Hepatocyte (in vitro differentiated cells): ENCODE data around the gene PCDHB4. TPM values are rescaled to one million over a fixed set of nuclear protein-coding genes. Genes with fewer than 3 reads are reported as not detected.
"Not testable (repeated sequence)": the region's sequence is repeated elsewhere in the genome, so short reads cannot be mapped to it uniquely, and the experiment has no call there.

Experiments used
- DNase-seq: peaks from one replicate; pipeline ENCODE4 v3.0.0-alpha.2; 2016; ENCODE audit warnings: low spot score
- H2AFZ ChIP-seq: fragments of 200-600 bp; sonication (generic); 2 replicates; pipeline ENCODE4 v1.6.0; 2016; ENCODE audit warnings: antibody characterized with exemption, mild to moderate bottlenecking
- H3K27ac ChIP-seq: fragments of 200-600 bp; sonication (generic); 2 replicates; pipeline ENCODE4 v1.5.1; 2016; ENCODE audit warnings: mild to moderate bottlenecking
- H3K27me3 ChIP-seq: fragments of 200-600 bp; sonication (generic); 2 replicates; pipeline ENCODE4 v1.6.1; 2016
- H3K36me3 ChIP-seq: fragments of 200-600 bp; sonication (generic); replicated peaks from 2 replicates; pipeline ENCODE4 v1.5.1; 2016; ENCODE audit warnings: low read depth; ENCODE audit not compliant: insufficient read depth
- H3K4me1 ChIP-seq: fragments of 200-600 bp; sonication (generic); 2 replicates; pipeline ENCODE4 v1.5.1; 2016; ENCODE audit warnings: mild to moderate bottlenecking, moderate library complexity; ENCODE audit not compliant: insufficient read depth
- H3K4me2 ChIP-seq: fragments of 200-600 bp; sonication (generic); 2 replicates; pipeline ENCODE4 v1.6.0; 2016
- H3K4me3 ChIP-seq: fragments of 200-600 bp; sonication (generic); 2 replicates; pipeline ENCODE4 v1.5.1; 2016; ENCODE audit warnings: mild to moderate bottlenecking
- H3K79me2 ChIP-seq: fragments of 200-600 bp; sonication (generic); 2 replicates; pipeline ENCODE4 v1.6.0; 2017; ENCODE audit warnings: mild to moderate bottlenecking
- H3K9me2 ChIP-seq: fragments of 200-600 bp; sonication (generic); replicated peaks from 2 replicates; pipeline ENCODE4 v1.6.0; 2017; ENCODE audit warnings: mild to moderate bottlenecking; ENCODE audit not compliant: insufficient read depth
- H3K9me3 ChIP-seq: fragments of 200-600 bp; sonication (generic); 2 replicates; pipeline ENCODE4 v1.5.1; 2016; ENCODE audit warnings: low read depth, mild to moderate bottlenecking
- H4K20me1 ChIP-seq: fragments of 200-600 bp; sonication (generic); 2 replicates; pipeline ENCODE4 v1.6.0; 2016; ENCODE audit warnings: mild to moderate bottlenecking; ENCODE audit not compliant: insufficient read depth, poor library complexity, severe bottlenecking
- CTCF ChIP-seq: fragments of 200-600 bp; sonication (generic); IDR thresholded peaks from 2 replicates; pipeline ENCODE4 v1.5.1; 2016; ENCODE audit warnings: antibody characterized with exemption, mild to moderate bottlenecking; ENCODE audit not compliant: poor library complexity
- EZH2 ChIP-seq: fragments of 200-600 bp; sonication (generic); IDR thresholded peaks from 2 replicates; pipeline ENCODE4 v1.6.1; 2016; ENCODE audit warnings: antibody characterized with exemption, mild to moderate bottlenecking, borderline replicate concordance
- EZH2phosphoT487 ChIP-seq: fragments of 200-600 bp; sonication (generic); IDR thresholded peaks from one replicate; pipeline ENCODE4 v1.6.1; 2018; ENCODE audit warnings: antibody characterized with exemption, mild to moderate bottlenecking, low read depth, moderate library complexity; ENCODE audit not compliant: unreplicated experiment, severe bottlenecking
- WGBS: methylation state at CpG from one replicate; pipeline ENCODE4 v1.1.6; 2016; ENCODE audit warnings: low lambda C conversion rate; ENCODE audit errors: missing lambda C conversion rate; 5-methylcytosine and 5-hydroxymethylcytosine counted together
- polyA plus RNA-seq: library from polyadenylated mRNA; unstranded; fragments of >200 nt; fragmentation: Nextera tagmentation; extraction: Ambion mirVana; gene quantifications from 2 replicates; pipeline ENCODE4 v1.2.1, GENCODE V29; 2016
- total RNA-seq: library from RNA; depleted of rRNA; stranded (reverse); fragments of >200 nt; gene quantifications from 2 replicates; pipeline ENCODE4 v1.2.3, GENCODE V29; 2014

The PCDHB4 gene
- total and polyA plus RNA-seq, 2 experiments from 2014 or later: 0.29 to 2.5 TPM

- H3K79me2 ChIP-seq: no peaks in the 10 kb centered on the region
- no peaks in the 10 kb centered on the region for H4K20me1 ChIP-seq
- WGBS: 83% methylated on average over 18 of the region's 18 CpGs
- no peaks in the 10 kb centered on the region for H3K9me2 ChIP-seq
- DNase-seq: no peak
- H3K4me2 ChIP-seq: no peak within 1 kb of the TSS
- H2AFZ ChIP-seq: no peak within 1 kb of the TSS
- H3K4me1 ChIP-seq: no peaks in the 10 kb centered on the region
- H3K4me3 ChIP-seq: no peak within 1 kb of the TSS
- H3K27ac ChIP-seq: no peak within 1 kb of the TSS
- no peaks in the 10 kb centered on the region for H3K36me3 ChIP-seq
- H3K9me3 ChIP-seq: peaks cover 16% of the 10 kb centered on the region
- H3K27me3 ChIP-seq: no peaks in the 10 kb centered on the region
- no peak for TF ChIP-seq CTCF
- TF ChIP-seq EZH2: no peak
- no peak for TF ChIP-seq EZH2phosphoT487
Measured at GRCh38 chr5:141149812-141150211, 28.2 kb downstream of the PCDHB4 start, which contains the start of gene PCDHB6. PCDHB6 (plus strand) TSS chr5:141150057; CDS start chr5:141150258, 201 bp downstream.

- no peaks in the 10 kb centered on the region for H3K36me3 ChIP-seq
- no peaks in the 10 kb centered on the region for H4K20me1 ChIP-seq
- no peak overlapping the region for H3K4me2 ChIP-seq
- TF ChIP-seq EZH2: no peak
- no peak for TF ChIP-seq CTCF
- no peak for TF ChIP-seq EZH2phosphoT487
- H2AFZ ChIP-seq: no peak overlapping the region
- no peaks in the 10 kb centered on the region for H3K9me2 ChIP-seq
- H3K79me2 ChIP-seq: no peaks in the 10 kb centered on the region
- no peaks in the 10 kb centered on the region for H3K4me1 ChIP-seq
- peaks cover 14% of the 10 kb centered on the region for H3K9me3 ChIP-seq
- no peak overlapping the region for H3K27ac ChIP-seq
- DNase-seq: no peak
- no peaks in the 10 kb centered on the region for H3K27me3 ChIP-seq
- 96% methylated on average over 33 of the region's 33 CpGs for WGBS
- H3K4me3 ChIP-seq: no peak overlapping the region
Measured at GRCh38 chr5:141150224-141150992, 28.8 kb downstream of the PCDHB4 start.

DNA sequence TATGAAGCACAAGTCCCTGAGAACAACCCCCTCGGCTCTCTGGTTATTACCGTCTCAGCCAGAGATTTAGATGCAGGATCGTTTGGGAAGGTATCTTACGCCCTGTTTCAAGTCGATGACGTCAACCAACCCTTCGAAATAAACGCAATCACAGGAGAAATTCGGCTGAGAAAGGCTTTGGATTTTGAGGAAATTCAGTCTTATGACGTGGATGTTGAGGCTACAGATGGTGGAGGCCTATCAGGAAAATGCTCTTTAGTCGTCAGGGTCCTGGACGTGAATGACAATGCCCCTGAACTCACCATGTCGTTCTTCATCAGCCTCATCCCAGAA is 29.3 kb downstream of the PCDHB4 start:
- no peak for TF ChIP-seq EZH2
- TF ChIP-seq EZH2phosphoT487: no peak
- TF ChIP-seq CTCF: no peak
- Histone ChIP-seq H3K36me3 (no peaks in the 10 kb centered on the region), H3K4me3 (no peak overlapping the region), H3K4me2 (no peak overlapping the region), H3K9me2 (no peaks in the 10 kb centered on the region), H3K27me3 (no peaks in the 10 kb centered on the region), H3K9me3 (peaks cover 14% of the 10 kb centered on the region), H3K27ac (no peak overlapping the region), H4K20me1 (no peaks in the 10 kb centered on the region), H3K79me2 (no peaks in the 10 kb centered on the region), H2AFZ (no peak overlapping the region), H3K4me1 (no peaks in the 10 kb centered on the region)
- no peak for DNase-seq
- WGBS: 94% methylated on average over 13 of the region's 13 CpGs

GRCh38 chr5:141151632-141152031 is 30.0 kb downstream of the PCDHB4 start:
- 98% methylated on average over 24 of the region's 41 CpGs for WGBS
- not testable (repeated sequence) for H3K27me3 ChIP-seq, H3K36me3 ChIP-seq, H3K4me1 ChIP-seq, H3K4me3 ChIP-seq, H3K27ac ChIP-seq, H4K20me1 ChIP-seq, H3K9me2 ChIP-seq, H3K4me2 ChIP-seq, DNase-seq, H3K79me2 ChIP-seq, H2AFZ ChIP-seq
- H3K9me3 ChIP-seq: peaks cover 14% of the 10 kb centered on the region

- H3K4me2 ChIP-seq, H3K79me2 ChIP-seq, H3K36me3 ChIP-seq, H4K20me1 ChIP-seq, H3K4me3 ChIP-seq, H3K27me3 ChIP-seq, H3K4me1 ChIP-seq, H3K27ac ChIP-seq, DNase-seq, H2AFZ ChIP-seq, H3K9me2 ChIP-seq: not testable (repeated sequence)
- H3K9me3 ChIP-seq: peaks cover 14% of the 10 kb centered on the region
- 100% methylated on average over 21 of the region's 36 CpGs for WGBS
Measured at GRCh38 chr5:141152096-141152495, 30.5 kb downstream of the PCDHB4 start.
